MV-4-11 (cell line): ENCODE measurements around the gene CLIP4.
A peak's percentile ranks its signal among the peaks of the same experiment; 100 is the strongest.

Experiments used
- DNase-seq: peaks from one replicate; lab custom pipeline; 2025; lab: John Stamatoyannopoulos, UW

Gene CLIP4

GRCh38 chr2:29222381-29223179, 107.4 kb downstream of the CLIP4 start:
- DNase-seq = no peak

- no peak for DNase-seq
Observed at GRCh38 chr2:29223257-29223656, 108.0 kb downstream of the CLIP4 start.

DNA sequence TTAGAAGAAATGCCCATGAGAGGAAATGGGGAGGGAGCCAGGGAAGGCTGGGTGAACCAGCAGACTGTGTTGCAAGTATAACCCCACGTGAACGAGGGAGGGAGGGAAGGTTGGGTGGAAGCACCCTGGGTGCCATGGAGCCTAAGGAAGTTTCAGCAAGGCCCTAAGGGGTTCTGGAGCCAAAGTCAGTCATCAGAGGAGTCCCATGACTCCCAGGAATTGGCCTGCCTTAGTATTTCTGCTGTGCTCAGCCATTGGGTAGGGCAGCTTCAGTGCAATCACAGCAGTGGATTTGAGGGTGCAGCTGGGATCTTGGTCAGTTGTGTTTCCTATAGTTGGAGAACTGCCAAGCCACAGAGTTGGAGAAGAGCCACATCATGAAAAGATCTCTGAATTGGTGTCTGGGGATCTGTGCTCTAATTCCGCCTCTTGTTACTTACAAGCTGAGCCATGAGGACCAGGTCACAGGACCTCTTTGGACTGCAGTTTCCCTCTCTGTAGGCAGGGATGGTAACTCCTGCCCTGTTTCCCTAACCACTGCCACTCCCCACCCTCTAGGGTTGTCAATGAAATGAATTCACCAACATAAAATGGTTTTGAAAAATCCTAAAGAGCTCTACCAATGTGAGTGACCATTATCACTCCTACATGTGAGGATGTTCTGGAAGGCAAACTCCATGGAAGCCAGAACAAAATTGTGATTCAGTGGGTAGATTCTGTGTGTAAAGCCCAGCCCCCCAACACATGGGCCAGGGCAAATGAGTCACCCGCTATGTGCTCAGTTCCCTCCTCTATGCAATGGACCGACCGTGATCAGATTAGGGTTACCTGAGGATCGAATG, 108.9 kb downstream of the CLIP4 start:
- DNase-seq = peak; percentile 47

- DNase-seq = no peak
Observed at GRCh38 chr2:29224693-29225551, 109.7 kb downstream of the CLIP4 start.

- DNase-seq = no peak
Observed at GRCh38 chr2:29225814-29226213, 110.6 kb downstream of the CLIP4 start.

- DNase-seq = no peak
Observed at GRCh38 chr2:29226375-29226774, 111.2 kb downstream of the CLIP4 start.

GRCh38 chr2:29226808-29227207, 111.6 kb downstream of the CLIP4 start:
- DNase-seq = no peak

DNA sequence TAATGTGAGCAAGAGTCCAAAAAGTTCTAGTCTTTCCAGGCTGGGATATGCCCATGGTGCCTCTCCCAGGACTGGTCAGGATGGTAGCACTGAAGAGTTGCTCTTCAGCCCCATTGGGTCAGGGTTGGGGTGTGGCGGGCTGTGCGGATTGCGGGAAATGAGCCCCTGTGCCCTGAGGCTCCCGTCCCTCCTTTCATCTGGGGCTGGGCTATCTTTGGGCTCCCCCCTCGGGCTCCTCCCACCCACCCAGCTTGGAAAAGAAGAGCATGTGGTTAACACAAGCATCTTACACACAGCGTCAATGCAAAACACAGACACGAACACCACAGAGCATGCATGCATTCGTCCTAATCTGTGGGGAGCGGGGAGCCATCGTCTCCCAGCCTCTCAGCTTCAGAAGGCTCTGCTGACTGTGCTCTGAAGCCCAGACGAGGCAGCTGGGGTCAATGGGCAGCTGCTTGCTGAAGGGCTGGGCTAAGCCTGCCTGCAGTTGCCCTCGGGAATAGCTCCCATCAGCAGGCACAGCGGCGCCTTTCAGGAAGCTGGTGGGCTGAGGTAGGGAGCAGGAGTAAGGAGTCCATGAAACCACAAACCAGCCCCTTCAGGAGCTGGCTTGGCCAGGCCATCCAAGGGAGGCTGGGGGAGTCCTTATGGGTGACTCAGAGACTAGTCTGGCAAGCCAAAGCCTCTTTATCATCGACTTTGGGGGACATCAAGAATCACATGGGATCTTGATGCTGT, 112.9 kb downstream of the CLIP4 start:
- no peak for DNase-seq

DNA sequence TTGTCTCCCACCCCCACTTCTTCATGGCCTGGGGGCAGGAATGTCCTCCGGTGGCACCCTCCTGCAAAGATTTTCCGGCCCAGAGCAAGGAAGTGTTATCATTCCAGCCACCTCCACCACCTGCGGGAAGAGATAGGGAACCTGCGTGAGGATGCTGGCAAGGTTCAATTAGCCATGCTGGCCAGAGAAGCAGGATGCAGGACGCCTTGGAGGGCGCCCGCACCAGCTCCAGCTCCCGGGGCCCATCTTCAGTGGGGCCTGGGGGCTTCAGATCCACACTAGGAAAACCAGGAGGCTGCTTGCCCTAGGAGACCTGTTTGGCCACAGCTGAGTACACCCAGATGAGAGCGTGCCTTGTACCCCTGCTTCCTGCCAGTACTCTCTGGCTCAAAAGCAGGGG, 113.7 kb downstream of the CLIP4 start:
- DNase-seq = no peak

- DNase-seq = no peak
Observed at GRCh38 chr2:29229640-29230039, 114.4 kb downstream of the CLIP4 start.

- no peak for DNase-seq
Observed at GRCh38 chr2:29232041-29232440, 116.8 kb downstream of the CLIP4 start.

DNA sequence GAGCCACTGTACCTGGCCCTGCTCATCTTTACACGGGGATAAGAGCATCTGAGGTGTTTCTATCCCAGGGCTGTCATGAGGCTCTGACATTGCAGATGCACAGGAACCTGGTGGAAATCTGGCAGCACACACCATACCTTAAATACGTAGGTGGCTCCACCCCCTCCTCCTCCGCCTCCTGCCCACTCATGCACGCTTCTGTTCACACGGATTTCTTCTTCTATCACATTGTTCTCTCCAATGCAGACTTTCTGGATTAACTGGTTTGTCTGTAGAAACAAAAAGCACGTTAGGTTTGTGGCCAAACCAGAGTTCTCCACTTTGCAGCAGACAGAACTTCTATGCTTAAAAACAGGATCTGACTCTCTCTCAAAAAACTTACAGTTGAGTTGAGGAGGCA, 118.2 kb downstream of the CLIP4 start:
- no peak for DNase-seq

DNA sequence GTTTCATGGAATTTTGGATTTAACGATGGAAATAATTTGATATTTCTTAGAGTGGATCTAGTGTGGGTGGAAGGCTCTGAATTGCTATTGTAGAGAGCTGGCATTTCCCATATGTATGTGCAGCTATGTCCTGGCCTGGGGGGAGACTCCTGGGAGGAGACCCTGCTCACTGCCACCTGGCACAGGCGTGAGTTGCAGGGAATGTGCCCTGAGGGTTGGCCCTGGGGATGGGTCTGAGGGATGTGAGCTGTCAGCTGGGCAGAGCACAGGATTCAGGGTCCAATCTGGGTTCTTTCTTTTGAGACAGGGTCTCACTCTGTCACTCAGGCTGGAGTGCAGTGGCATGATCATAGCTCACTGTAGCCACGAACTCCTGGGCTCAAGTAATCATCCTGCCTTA, 120.2 kb downstream of the CLIP4 start:
- no peak for DNase-seq

GRCh38 chr2:29236074-29236473, 120.9 kb downstream of the CLIP4 start:
- no peak for DNase-seq

- no peak for DNase-seq
Observed at GRCh38 chr2:29238497-29238896, 123.3 kb downstream of the CLIP4 start.
